ENCODE results near the gene MYL5. TPM values are rescaled to one million over a fixed set of nuclear protein-coding genes. Genes with fewer than 3 reads are reported as not detected.

Gene MYL5
- total and polyA plus RNA-seq, 2 of the 13 experiments (the other 11 are each of a cell fraction or from before 2014, with no cell fraction given), result 6.5 to 16.0 TPM

DNA sequence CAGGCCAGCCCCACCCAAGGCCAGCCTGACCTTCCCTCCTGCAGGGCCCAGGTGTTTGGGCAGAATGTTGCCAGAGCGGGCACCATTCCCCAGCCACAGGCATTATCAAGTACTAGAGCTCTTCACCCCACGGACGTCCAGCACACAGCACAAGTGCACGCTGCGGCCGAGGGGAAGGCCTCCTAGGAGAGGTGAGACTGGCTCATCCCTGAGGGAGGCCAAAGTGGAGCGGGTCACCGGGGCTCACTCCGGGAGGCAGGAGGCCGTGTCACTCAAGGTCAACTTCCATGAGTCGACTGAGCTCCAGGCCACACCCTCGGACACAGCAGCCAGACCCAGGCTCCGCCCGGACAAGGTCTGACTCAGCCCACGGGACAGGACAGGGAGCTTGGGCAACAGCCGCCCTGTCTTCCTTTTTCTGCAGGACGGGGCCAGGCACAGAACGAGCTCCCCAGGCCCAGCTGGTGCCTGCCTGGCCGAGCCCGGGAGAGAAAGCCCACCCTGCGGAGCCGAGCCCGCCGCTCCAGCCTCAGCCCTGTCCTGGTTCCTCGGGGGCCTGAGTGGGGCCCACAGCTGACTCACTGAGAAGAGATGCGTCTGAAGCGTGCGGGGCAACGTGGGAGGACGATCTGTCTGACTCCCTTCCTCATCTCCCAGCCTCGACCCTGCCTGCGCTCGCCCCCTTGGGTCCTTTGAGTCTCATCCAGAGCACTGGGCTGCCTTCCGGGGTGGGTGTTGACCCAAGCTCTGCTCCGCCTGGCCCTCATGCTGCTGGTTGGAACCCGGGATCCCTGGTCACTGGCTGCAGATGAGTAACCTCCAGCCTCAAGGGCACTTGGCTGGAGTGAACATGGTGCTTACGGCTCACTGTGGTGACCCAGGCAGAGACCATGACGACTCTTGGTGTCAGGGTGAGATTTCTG is 13.0 kb downstream of the MYL5 start (continued):
- TF ChIP-seq HNRNPL (IDR thresholded peaks at IDR 0.05; ENCODE audit: low read depth, low read length) (peak; percentile 74; the same call in 1 of the 2 replicates), ZFP37 (CRISPR knock-in tag; IDR thresholded peaks at IDR 0.05; ENCODE audit: borderline replicate concordance) (no peak), SRY (CRISPR knock-in tag; IDR thresholded peaks at IDR 0.05) (no peak), SP140L (CRISPR knock-in tag; IDR thresholded peaks at IDR 0.05; ENCODE audit: borderline replicate concordance) (no peak), ZC3H13 (CRISPR knock-in tag; IDR thresholded peaks at IDR 0.05) (no peak), ZNF530 (CRISPR knock-in tag; IDR thresholded peaks at IDR 0.05; ENCODE audit: low read depth) (no peak), TAF1 (CRISPR knock-in tag; IDR thresholded peaks at IDR 0.05) (peak; percentile 84), HNF4G (IDR thresholded peaks at IDR 0.05; ENCODE audit: borderline replicate concordance, low read depth, low read length) (no peak), HNF4G (CRISPR knock-in tag; IDR thresholded peaks at IDR 0.05; ENCODE audit: borderline replicate concordance, low read depth) (no peak), MTA1 (CRISPR knock-in tag; IDR thresholded peaks at IDR 0.05; ENCODE audit: borderline replicate concordance) (0 out of 2 replicates have a peak, but pooled peaks have one; percentile 49), ZNF160 (CRISPR knock-in tag; IDR thresholded peaks at IDR 0.05) (peak; percentile 82; the same call in 1 of the 2 replicates), RXRA (CRISPR knock-in tag; IDR thresholded peaks at IDR 0.05) (peak; percentile 86), PITX1 (CRISPR knock-in tag; IDR thresholded peaks at IDR 0.05) (0 out of 2 replicates have a peak, but pooled peaks have one; percentile 20), TRIM24 (CRISPR knock-in tag; IDR thresholded peaks at IDR 0.05) (no peak), TCF12 (IDR thresholded peaks at IDR 0.05) (no peak), TCF12 (CRISPR knock-in tag; IDR thresholded peaks at IDR 0.05) (peak; percentile 70; the same call in 1 of the 2 replicates), HNRNPLL (IDR thresholded peaks at IDR 0.05; ENCODE audit: low read depth, low read length, poor library complexity, severe bottlenecking) (peak; percentile 59), HOXA5 (CRISPR knock-in tag; IDR thresholded peaks at IDR 0.05) (0 out of 2 replicates have a peak, but pooled peaks have one; percentile 33), TARDBP (CRISPR knock-in tag; IDR thresholded peaks at IDR 0.05) (peak; percentile 43; the same call in 1 of the 2 replicates), ZNF468 (CRISPR knock-in tag; IDR thresholded peaks at IDR 0.05) (no peak), ARID2 (CRISPR knock-in tag; IDR thresholded peaks at IDR 0.05; ENCODE audit: borderline replicate concordance) (no peak), ATF1 (CRISPR knock-in tag; IDR thresholded peaks at IDR 0.05) (no peak), ZNF235 (CRISPR knock-in tag; IDR thresholded peaks at IDR 0.05; ENCODE audit: borderline replicate concordance) (peak; percentile 62; the same call in 1 of the 2 replicates), ZIK1 (CRISPR knock-in tag; IDR thresholded peaks at IDR 0.05; ENCODE audit: borderline replicate concordance, low read depth) (peak; percentile 44; the same call in 1 of the 2 replicates), PHF8 (CRISPR knock-in tag; IDR thresholded peaks at IDR 0.05) (peak; percentile 44; the same call in 1 of the 2 replicates)
- TF ChIP-seq, protein P1, sequence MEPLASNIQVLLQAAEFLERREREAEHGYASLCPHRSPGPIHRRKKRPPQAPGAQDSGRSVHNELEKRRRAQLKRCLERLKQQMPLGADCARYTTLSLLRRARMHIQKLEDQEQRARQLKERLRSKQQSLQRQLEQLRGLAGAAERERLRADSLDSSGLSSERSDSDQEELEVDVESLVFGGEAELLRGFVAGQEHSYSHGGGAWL (CRISPR knock-in tag; IDR thresholded peaks at IDR 0.05), result peak; percentile 44; the same call in 1 of the 2 replicates
- TF ChIP-seq, protein P2, sequence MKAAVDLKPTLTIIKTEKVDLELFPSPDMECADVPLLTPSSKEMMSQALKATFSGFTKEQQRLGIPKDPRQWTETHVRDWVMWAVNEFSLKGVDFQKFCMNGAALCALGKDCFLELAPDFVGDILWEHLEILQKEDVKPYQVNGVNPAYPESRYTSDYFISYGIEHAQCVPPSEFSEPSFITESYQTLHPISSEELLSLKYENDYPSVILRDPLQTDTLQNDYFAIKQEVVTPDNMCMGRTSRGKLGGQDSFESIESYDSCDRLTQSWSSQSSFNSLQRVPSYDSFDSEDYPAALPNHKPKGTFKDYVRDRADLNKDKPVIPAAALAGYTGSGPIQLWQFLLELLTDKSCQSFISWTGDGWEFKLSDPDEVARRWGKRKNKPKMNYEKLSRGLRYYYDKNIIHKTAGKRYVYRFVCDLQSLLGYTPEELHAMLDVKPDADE (CRISPR knock-in tag; IDR thresholded peaks at IDR 0.05), result no peak
- TF ChIP-seq, protein P3, sequence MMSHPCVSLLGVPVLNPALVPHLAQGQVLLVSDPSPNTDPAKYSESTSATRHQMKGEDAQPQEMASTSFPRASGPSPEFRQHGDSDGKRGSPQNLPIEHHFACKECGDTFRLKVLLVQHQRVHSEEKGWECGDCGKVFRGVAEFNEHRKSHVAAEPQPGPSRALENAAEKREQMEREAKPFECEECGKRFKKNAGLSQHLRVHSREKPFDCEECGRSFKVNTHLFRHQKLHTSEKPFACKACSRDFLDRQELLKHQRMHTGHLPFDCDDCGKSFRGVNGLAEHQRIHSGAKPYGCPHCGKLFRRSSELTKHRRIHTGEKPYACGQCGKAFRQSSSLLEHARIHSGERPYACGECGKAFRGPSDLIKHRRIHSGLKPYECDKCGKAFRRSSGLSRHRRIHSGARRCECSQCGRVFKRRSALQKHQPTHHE (CRISPR knock-in tag; IDR thresholded peaks at IDR 0.05; ENCODE audit: borderline replicate concordance), result peak; percentile 62; the same call in 1 of the 2 replicates
